ENCODE data around the gene DCAF8. TPM values are rescaled to one million over a fixed set of nuclear protein-coding genes. Genes with fewer than 3 reads are reported as not detected.

DCAF8 gene
- total RNA-seq, 1 donor from 2014 or later: 154 TPM

GRCh38 chr1:160191756-160192155, 70.6 kb downstream of the DCAF8 start:
- Mint-ChIP-seq H3K9me3 (no peaks in the 10 kb centered on the region), H3K27me3 (no peaks in the 10 kb centered on the region), H3K36me3 (no peaks in the 10 kb centered on the region), H3K4me3 (no peak overlapping the region), H3K27ac (no peak overlapping the region), H3K4me1 (ENCODE audit: unreplicated experiment) (peaks cover 10% of the 10 kb centered on the region)
- DNase-seq (ENCODE audit: extremely low spot score, unreplicated experiment): no peak
- TF ChIP-seq, protein P1, sequence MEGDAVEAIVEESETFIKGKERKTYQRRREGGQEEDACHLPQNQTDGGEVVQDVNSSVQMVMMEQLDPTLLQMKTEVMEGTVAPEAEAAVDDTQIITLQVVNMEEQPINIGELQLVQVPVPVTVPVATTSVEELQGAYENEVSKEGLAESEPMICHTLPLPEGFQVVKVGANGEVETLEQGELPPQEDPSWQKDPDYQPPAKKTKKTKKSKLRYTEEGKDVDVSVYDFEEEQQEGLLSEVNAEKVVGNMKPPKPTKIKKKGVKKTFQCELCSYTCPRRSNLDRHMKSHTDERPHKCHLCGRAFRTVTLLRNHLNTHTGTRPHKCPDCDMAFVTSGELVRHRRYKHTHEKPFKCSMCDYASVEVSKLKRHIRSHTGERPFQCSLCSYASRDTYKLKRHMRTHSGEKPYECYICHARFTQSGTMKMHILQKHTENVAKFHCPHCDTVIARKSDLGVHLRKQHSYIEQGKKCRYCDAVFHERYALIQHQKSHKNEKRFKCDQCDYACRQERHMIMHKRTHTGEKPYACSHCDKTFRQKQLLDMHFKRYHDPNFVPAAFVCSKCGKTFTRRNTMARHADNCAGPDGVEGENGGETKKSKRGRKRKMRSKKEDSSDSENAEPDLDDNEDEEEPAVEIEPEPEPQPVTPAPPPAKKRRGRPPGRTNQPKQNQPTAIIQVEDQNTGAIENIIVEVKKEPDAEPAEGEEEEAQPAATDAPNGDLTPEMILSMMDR (conservative IDR thresholded peaks at IDR 0.05): no peak

- TF ChIP-seq, protein P1 (conservative IDR thresholded peaks at IDR 0.05): no peak
- Mint-ChIP-seq H3K36me3 (no peaks in the 10 kb centered on the region), H3K9me3 (no peaks in the 10 kb centered on the region), H3K27ac (no peak within 1 kb of the TSS), H3K4me1 (ENCODE audit: unreplicated experiment) (peaks cover 10% of the 10 kb centered on the region), H3K27me3 (no peaks in the 10 kb centered on the region), H3K4me3 (peak within 1 kb of the TSS; percentile 4)
- DNase-seq (ENCODE audit: extremely low spot score, unreplicated experiment): no peak
These were observed 72.4 kb downstream of the DCAF8 start, which contains the start of gene CASQ1 for GRCh38 chr1:160189649-160190625. TSS of gene CASQ1 (plus strand) at chr1:160190575. CDS start at chr1:160190752, 177 bp downstream.

GRCh38 chr1:160188341-160188740, 74.0 kb downstream of the DCAF8 start:
- H3K27ac Mint-ChIP-seq: no peak overlapping the region
- H3K4me3 Mint-ChIP-seq: no peak overlapping the region
- peaks cover 10% of the 10 kb centered on the region for H3K4me1 Mint-ChIP-seq (ENCODE audit: unreplicated experiment)
- H3K9me3 Mint-ChIP-seq: no peaks in the 10 kb centered on the region
- DNase-seq (ENCODE audit: extremely low spot score, unreplicated experiment): no peak
- no peaks in the 10 kb centered on the region for H3K27me3 Mint-ChIP-seq
- H3K36me3 Mint-ChIP-seq: no peaks in the 10 kb centered on the region
- TF ChIP-seq, protein P1 (conservative IDR thresholded peaks at IDR 0.05): no peak

GRCh38 chr1:160187407-160187806, 74.9 kb downstream of the DCAF8 start:
- TF ChIP-seq, protein P1 (conservative IDR thresholded peaks at IDR 0.05): no peak
- Mint-ChIP-seq H3K27me3 (no peaks in the 10 kb centered on the region), H3K9me3 (no peaks in the 10 kb centered on the region), H3K4me3 (no peak overlapping the region), H3K27ac (no peak overlapping the region), H3K36me3 (no peaks in the 10 kb centered on the region), H3K4me1 (ENCODE audit: unreplicated experiment) (peaks cover 10% of the 10 kb centered on the region)
- DNase-seq (ENCODE audit: extremely low spot score, unreplicated experiment): no peak

- Mint-ChIP-seq H3K4me1 (ENCODE audit: unreplicated experiment) (peaks cover 10% of the 10 kb centered on the region), H3K27ac (no peak overlapping the region), H3K9me3 (no peaks in the 10 kb centered on the region), H3K27me3 (no peaks in the 10 kb centered on the region), H3K4me3 (no peak overlapping the region), H3K36me3 (no peaks in the 10 kb centered on the region)
- DNase-seq (ENCODE audit: extremely low spot score, unreplicated experiment): no peak
- TF ChIP-seq, protein P1 (conservative IDR thresholded peaks at IDR 0.05): no peak
These were observed 75.6 kb downstream of the DCAF8 start for GRCh38 chr1:160186729-160187128.
